GM18873 (cell line): ENCODE measurements around the gene SEMG1.

Experiments used
- ATAC-seq: cut with Tn5 transposase; IDR thresholded peaks from one replicate; pipeline ENCODE4 v1.9.1; 2021; ENCODE audit warnings: mild to moderate bottlenecking, moderate library complexity, moderate number of reproducible peaks; ENCODE audit not compliant: unreplicated experiment, low FRiP score

Gene SEMG1

DNA sequence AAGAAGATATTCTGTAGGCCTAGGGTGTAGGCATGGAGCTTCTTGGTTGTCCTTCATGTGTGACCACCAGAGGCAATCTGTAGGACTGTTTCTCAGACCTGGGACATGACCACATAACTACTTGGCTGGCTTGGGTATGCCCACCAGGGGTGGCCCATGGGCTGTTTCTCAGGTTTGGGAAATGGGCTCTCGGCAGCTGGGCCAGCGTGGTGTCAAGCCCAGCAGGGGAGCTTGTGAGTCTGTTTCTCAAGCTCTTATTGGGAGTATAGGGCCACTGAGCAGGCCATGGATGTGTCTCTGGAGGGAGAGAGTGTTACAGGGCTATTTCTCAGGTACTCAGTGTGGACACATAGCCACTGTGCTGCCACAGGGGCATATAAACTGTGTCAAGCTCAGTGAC lies 11.8 kb downstream of the SEMG1 start:
- no peak for ATAC-seq

DNA sequence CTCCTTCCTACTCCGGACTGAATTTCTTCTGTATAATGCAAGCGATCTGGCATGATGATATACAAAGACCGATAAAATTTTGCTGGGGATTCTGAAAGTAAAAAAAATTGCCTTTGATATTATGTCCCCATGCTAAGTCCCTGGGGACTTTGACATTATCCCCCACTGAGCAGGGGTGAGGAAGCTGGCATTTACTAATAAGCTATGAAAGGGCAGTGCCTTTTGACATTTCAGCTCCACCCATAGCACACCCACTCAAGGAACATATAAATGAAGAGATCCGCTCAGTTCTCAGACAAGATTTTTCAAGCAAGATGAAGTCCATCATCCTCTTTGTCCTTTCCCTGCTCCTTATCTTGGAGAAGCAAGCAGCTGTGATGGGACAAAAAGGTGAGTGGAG lies 14.2 kb downstream of the SEMG1 start, which contains the start of gene SEMG2:
Gene SEMG2 (plus strand): TSS at position 298 of the 400 bp plus-strand sequence. CDS start 17 bp downstream, at position 315.
- no peak for ATAC-seq

DNA sequence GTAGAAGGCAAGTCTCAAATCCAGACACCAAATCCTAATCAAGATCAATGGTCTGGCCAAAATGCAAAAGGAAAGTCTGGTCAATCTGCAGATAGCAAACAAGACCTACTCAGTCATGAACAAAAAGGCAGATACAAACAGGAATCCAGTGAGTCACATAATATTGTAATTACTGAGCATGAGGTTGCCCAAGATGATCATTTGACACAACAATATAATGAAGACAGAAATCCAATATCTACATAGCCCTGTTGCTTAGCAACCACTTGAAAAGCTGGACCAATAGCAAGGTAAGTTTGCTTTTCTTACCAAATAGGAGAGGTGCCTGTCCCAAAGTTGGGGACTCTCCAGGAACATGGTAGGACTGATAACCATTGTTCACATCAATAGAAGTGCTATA lies 16.3 kb downstream of the SEMG1 start:
- ATAC-seq, result no peak

DNA sequence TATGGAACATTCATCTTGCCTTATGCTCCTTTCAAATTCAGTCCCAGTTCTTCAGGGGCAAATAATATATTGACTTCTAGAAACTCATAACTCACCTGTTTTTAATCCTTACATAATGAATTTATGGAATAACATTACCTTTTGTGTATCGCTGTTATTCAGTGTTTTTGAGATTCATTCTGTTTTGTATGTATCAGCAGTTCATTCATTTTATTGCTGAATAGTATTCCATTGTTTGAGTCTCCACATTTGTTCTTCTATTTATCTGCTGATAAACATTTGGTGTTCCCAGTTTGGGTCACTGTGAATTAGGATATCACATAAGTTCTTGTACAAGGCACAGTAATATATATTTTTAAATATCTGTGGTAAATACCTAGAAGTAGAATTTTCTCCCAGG lies 19.5 kb downstream of the SEMG1 start:
- ATAC-seq, result no peak

DNA sequence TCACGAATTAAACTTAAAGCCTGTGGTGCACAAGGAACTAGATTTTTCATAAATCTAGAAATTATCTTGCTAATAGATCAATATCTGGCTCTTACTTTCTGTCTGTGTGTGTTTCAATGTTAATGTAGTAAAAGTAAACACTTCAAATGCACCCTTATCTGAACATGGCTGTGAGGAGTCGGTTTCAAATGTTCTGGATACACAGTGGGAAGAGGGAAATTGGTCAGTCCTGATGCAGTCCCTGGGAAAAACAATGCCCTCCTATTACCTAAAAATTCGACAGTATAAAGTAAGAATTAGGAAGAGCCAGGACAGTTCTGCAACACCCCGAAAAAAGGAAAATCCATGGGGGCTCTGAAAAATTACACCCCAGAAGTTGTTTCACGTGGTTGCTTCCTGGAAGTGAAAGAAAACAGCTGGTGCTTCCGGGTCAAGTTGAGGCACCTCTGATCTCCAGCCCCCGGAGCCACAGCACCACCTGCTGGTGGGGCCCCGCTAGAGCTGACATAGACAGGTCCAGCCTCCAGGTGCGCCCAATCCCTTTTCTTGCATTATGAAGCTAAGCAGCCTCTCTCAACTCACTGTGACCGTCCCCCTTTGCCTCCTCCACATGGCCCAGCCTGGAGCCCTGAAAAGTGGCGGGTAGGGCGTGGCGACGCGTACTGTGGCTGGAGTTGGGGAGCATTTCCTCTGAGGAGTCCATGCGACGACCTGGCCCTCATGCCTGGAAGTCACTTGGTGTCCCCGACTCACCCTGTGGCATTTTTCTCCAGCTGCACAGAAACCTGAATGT lies 22.6 kb downstream of the SEMG1 start:
- no peak for ATAC-seq

DNA sequence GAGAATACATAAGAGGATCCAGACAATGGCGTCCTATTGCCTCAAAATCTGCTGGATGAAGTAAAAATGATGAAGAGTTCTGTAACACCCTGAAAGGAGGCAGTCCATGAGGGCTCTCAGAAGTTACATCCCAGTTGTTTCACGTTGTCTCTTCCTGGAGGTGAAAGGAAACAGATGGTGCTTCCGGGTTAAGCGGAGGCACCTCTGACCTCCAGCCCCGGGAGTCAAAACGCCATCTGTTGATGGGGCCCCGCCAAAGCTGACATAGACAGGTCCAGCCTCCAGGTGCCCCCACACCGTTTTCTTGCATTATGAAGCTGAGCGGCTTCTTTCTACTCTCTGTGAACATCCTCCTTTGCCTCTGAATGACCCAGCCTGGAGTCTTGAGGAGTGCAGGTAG lies 23.8 kb downstream of the SEMG1 start:
- ATAC-seq, result no peak

DNA sequence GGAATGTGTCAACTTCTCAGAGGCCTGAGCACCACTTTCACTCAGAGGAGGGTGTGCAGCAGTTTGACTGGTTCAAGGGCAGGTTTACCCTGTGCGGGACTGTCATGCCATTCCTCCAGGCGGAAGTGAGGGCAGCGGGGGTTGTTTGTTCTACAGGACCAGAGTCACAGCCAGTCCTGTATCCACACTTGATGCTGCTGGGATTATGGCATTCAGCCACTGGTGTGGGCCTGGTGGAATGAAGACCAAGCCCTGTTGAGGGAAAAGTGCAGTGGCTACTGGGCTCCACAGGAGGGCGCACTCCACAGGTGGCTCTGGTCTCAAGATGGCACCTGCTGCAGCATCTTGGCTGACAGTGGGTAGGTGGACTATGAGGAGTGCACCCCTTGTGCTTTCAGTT lies 29.2 kb downstream of the SEMG1 start:
- ATAC-seq, result no peak

DNA sequence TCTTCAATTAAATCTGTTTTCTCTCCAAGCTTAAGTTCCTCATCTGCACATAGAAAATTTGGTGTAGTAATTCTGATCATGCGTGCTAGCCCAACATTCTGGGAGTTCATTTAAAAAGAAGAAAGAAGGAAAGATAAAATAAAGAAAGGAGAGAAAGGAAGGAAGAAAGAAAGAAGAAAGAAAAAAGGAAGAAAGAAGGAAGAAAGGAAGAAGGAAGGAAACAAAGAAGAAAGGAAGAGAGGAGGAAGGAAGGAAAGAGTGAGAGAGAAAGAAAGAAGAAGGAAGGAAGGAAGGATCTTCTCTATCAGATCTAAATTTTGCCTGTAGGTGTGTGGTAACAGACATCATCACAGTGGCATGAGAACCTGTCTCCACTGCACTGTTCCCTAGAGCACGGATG lies 31.3 kb downstream of the SEMG1 start:
- no peak for ATAC-seq

DNA sequence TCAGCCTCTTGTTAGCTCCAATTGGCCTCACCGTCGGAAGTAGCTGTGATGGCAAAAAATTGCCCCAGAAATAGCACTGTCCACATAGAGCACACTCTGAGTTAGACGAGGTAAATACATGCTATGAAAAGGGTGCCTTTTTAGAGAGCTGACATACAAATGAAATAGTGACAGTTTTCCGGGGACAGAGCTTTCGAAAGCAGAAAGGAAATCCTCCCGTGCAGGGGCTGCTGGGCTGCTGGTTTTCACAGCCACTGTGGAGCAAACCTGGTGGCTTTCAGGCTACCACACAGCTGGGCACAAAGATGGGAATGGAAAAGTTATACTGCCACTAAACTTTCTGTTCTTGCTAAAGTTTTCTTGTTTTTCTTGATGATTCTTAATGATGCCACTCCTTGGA lies 39.3 kb downstream of the SEMG1 start:
- no peak for ATAC-seq

DNA sequence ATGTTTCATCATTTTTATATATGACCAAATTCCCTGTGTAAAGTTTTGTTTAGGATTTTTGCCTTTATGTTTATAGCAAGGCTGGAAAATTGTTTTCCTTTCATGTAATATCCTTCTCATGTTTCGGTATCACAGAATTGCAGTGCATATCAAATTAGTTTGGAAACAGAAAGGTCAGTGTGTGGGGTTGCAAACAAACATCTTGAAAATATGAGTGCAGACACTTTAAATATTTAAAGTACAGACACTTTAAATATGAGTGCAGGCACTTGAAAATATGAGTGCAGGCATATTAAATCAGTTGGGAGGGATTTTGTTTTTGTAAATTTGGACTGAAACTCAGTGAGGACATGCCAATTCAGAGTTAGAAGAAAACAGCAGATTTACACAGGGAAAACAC lies 41.0 kb downstream of the SEMG1 start:
- no peak for ATAC-seq

DNA sequence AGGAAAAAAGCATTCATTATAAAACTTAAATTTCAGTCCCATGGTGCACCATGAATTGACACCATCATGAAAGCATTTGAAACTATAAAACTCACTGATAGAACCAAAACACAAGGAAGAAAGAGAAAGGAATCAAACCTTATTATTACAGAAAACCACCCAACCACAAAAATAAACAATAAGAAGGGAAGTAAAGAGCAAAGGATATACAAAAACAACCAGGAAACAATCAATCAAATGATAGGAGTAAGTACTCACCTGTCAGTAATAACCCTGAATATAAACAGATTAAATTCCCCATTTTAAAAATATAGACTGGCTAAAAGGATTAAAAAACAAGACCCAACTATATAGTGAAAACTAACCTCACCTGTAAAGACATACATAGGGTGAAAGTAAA lies 41.8 kb downstream of the SEMG1 start:
- ATAC-seq, result no peak

DNA sequence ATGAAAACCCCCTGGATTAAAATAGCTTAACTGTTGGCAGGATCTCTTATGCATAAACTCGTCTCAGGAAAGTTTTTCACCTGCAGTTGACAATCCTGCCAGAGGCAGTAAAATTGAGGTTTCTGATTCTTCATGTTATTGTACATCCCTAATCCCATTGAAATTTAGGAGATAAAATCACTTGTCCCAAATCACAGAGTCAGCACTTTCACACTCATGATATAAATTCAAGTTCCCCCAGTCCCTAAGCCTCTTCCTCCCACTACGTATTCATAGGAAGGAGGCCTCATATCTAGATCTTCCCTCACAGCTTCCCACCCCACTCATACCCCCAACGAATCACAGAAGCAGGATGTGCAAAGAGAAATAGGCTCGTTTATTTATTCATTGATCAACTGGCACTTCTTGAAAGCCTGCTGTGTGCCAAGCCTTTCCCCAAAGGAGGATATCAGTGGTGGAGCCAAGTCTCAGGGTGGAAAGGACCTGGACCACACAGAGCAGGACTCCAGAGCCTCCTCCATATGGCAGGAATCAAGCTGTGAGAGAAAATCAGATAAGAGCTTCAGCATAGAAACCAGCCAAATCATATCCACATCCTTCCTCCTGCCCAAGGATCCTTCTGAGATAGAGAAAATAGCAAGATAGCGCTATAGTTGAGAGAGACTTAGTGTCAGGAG lies 45.2 kb downstream of the SEMG1 start:
- ATAC-seq, result no peak

DNA sequence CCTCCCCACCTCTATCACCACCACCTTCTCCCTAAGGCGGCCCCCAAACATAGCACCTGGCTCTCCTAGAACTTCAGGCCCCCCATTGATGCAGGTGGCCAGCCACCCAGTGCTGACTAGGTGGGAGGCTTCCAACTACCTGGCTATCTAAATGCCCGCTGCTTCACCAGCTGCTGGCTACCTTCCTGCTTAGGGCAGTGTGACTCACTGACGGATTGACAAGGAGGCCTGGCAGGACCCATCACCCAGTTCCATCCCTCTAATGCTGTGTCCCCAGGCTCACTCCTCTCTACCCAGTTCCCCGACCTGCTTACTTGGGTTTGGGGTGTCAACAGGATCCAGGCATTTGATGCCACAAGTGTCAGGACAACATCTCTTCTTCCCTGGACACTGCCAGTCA lies 46.4 kb downstream of the SEMG1 start:
- no peak for ATAC-seq

DNA sequence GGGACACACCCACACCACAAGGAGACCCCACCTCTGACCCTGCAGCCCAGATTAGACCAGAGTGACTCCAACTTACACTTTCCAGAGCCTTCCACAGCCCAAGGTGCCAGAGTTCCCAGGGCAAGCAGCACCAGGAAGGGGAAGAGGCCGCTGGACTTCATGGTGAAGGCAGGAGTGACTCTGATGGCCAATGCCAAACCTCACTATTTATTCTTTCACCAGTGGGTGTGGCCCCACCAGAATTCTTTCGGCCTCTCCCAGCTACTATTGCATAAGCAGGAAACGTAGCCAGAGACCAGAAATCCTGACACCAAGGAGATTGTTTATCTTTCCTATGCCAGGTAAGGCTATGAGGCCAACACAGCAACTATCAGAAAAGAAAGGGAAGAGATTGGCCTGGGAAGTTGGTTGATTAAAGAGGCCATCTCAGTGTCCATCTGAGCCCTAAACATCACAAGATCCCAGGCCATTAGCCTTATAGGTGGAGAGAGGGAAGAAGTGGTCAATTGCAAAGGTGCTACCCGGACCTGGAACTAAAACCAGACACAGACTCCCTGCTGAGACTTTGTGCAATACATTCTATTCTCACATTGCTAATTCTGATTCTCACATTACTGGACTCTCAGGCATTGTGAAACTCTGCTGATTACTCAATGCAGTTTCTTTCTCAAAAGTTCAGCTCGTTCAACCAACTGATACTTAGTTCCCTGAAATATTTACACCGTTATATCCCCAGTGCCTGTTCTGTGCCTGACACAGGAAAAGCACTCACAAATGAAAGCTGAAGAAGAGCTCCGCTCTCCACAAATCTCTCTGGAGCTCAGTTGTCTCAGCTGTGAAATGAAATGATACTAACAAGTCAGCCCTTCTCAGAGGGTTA lies 47.8 kb downstream of the SEMG1 start, which contains the start of gene SLPI:
Gene SLPI (minus strand): TSS at position 182 of the 880 bp plus-strand sequence. CDS start 21 bp downstream, at position 161.
- ATAC-seq, result no peak

DNA sequence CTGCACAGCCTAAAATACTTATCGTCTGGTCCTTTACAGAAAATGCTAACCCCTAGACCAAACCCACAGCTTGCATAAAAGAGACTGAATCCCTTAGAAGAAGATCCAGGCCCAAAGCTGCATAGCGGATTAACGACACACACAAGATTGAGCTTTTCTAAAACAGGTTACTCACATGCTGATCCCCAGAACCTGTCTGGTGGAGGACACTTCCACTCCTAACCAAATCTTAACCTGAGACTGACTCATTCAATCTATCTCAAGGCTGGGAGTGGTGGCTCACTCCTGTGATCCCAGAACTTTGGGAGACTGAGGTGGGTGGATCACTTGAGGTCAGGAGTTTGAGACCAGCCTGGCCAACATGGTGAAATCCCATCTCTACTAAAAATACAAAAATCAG lies 50.3 kb downstream of the SEMG1 start:
- ATAC-seq, result no peak

DNA sequence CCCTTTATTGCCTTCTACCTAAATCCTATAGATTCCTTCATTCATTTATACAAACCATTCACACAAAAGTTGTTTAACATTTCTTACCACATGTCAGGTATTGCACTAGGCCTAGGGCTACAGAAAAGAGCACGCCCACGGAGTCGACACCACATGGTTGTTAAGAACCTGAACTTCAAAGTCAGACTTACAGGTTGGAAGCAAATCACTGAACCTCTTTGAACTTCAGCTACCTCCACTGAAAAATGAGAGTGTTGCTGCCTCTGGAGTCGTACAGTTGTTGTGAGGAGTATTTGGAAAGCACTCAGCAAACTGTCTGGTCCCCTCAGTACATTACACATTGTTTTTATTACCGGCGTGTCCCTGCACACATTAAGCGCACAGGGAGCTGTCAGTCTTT lies 50.9 kb downstream of the SEMG1 start:
- ATAC-seq, result no peak

DNA sequence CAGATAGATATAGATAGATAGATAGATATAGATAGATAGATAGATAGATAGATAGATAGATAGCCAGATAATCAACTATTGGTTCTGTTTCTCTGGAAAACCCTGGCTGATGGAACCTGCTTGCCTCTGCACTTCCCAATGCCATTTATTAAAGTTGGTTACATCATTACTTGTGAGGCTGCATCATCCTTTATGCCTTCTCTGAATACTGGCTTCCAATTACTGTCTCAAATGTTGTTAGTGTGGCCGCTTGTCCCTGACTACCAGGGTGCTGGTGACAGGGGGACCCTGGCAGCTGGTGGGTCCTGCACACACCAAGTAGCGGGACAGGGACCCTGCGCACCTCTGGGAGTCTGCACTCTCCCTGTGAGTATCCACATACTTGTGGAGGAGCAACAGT lies 51.4 kb downstream of the SEMG1 start:
- ATAC-seq, result no peak

DNA sequence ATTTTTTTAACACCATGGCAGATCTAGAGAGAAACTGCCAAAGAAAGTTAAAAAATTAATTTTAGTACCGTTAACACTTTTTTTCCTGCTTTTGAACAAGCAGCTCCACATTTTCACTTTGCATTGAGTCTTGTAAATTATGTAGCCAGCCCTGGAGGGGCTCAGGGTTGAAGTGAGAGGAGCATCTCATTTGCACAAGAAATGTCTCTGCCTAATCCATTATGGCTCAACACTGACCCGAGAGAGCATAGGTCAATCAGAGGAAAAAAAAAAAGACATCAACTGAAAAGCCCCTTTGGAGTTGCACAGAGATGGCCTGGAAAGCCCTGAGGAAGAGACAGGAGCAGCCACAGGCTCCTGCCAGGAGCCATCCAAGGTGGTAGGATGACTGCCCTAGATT lies 51.8 kb downstream of the SEMG1 start:
- ATAC-seq, result no peak
